Spleen (tissue), 7 donors: ENCODE results near the gene AURKA.

Experiments used
- POLR2A ChIP-seq, 3 donors: fragments of 450-650 bp; IDR thresholded peaks; one replicate each; pipeline ENCODE4 v1.5.1; 2017; ENCODE audit warnings: antibody characterized with exemption in 3 of 3, mild to moderate bottlenecking in 1 of 3
- POLR2AphosphoS5 ChIP-seq, 3 donors: sonication (generic); formaldehyde crosslinking; IDR thresholded peaks; one replicate each; pipeline ENCODE4 v1.5.1; 2017; ENCODE audit warnings: antibody characterized with exemption in 3 of 3
- TF ChIP-seq, protein P1 (sequence below), 11 experiments: fragments of 200-600 bp in 7 of 11; fragments of 450-650 bp in 4 of 11; sonication (generic) in 4 of 11; IDR thresholded peaks in 8 of 11; conservative IDR thresholded peaks in 3 of 11; 1 replicate in 7 of 11; 2 replicates in 4 of 11; pipeline versions ENCODE4 v1.4.0 to v1.8.0; 2016 to 2021; ENCODE audit warnings: antibody characterized with exemption in 11 of 11, inconsistent platforms in 4 of 11, mild to moderate bottlenecking in 1 of 11
- donor health status: DM: no; HTN: no; CAD: no; lungs with moderate emphysema.
- donor health status: DM: no; HTN: no; CAD: no.
- donor health status: DM: no; HTN: no; CAD: no.

DNA sequence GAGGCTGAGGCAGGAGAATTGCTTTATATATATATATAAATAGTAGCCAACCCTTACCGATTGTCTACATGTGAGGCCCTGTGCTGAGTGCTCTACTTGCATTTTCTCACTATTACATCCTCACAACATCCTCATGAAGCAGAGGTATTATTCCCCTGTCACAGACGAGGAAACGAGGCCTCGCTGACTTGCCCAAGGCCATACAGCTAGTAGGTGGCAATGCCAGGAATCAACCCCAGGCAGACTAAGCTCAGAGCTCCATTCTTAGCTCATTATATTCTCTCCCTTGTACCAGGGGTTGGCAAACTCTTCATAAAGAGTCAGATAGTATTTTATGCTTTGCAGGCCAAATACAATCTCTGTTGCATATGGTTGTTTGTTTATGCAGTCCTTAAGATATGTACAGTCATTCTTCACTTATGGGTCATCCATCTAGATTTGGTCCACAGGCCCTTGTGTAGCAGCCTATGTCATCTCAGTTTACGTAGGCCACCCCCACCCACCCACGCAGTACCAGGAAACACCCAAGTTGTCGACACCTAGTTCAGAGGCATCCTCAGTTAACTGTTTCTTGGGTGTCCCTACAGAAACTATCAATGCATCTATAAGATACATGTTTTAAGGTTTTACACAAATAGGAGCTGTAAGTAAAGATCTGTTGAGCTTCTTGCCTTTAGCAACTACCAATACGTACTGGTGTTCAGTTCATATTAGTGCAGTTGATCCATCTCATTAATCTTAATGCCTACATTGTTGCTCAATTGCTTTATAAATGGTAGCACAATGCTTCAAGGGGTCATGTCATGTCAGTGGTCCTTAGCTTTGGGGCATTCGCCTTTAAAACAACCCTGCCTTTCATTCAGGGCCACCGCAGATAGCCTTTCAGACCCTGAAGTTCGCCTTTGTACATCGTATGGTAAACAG lies 23.1 kb upstream of the AURKA start:
- TF ChIP-seq, protein P1, sequence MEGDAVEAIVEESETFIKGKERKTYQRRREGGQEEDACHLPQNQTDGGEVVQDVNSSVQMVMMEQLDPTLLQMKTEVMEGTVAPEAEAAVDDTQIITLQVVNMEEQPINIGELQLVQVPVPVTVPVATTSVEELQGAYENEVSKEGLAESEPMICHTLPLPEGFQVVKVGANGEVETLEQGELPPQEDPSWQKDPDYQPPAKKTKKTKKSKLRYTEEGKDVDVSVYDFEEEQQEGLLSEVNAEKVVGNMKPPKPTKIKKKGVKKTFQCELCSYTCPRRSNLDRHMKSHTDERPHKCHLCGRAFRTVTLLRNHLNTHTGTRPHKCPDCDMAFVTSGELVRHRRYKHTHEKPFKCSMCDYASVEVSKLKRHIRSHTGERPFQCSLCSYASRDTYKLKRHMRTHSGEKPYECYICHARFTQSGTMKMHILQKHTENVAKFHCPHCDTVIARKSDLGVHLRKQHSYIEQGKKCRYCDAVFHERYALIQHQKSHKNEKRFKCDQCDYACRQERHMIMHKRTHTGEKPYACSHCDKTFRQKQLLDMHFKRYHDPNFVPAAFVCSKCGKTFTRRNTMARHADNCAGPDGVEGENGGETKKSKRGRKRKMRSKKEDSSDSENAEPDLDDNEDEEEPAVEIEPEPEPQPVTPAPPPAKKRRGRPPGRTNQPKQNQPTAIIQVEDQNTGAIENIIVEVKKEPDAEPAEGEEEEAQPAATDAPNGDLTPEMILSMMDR (IDR thresholded peaks at IDR 0.05 in 8 of 11, conservative IDR thresholded peaks at IDR 0.05 in 3 of 11), result no peak
- TF ChIP-seq POLR2AphosphoS5 (IDR thresholded peaks at IDR 0.05) (no peak), POLR2A (IDR thresholded peaks at IDR 0.05) (no peak)
